ENCODE measurements around the gene CDC26. TPM values are rescaled to one million over a fixed set of nuclear protein-coding genes. Genes with fewer than 3 reads are reported as not detected.
A peak's percentile ranks its signal among the peaks of the same experiment; 100 is the strongest.

The CDC26 gene
- total RNA-seq, 3 donors from 2014 or later, result 19.3 to 45.8 (median 25.9) TPM

DNA sequence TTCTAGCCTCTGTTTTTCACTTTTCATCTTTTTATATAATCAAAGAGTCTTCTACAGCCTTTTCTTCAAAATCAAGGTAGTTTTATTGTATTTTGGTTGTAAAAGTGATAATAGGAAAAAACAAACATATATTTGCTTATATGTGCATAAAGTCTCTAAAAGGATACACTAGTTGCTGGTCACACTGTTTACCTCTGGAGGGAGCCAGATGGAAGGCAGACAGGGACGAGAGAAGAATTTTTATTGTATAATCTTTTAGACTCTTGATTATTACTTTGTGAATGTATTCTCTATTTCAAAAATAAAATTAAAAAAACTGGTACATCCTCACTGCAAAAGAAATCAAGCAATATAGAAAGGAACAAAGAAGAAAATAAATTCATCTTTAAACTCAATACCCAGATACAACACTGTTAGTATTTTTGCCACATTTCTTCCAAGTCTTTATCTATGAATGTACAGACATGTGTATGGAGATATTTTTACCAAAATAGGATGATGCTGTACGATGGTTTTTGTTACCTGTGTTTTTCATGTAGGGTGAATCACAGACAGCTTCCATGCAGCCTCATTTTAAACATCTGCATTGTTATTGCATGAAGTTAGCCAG is 33.9 kb upstream of the CDC26 start:
- TF ChIP-seq, protein P1, sequence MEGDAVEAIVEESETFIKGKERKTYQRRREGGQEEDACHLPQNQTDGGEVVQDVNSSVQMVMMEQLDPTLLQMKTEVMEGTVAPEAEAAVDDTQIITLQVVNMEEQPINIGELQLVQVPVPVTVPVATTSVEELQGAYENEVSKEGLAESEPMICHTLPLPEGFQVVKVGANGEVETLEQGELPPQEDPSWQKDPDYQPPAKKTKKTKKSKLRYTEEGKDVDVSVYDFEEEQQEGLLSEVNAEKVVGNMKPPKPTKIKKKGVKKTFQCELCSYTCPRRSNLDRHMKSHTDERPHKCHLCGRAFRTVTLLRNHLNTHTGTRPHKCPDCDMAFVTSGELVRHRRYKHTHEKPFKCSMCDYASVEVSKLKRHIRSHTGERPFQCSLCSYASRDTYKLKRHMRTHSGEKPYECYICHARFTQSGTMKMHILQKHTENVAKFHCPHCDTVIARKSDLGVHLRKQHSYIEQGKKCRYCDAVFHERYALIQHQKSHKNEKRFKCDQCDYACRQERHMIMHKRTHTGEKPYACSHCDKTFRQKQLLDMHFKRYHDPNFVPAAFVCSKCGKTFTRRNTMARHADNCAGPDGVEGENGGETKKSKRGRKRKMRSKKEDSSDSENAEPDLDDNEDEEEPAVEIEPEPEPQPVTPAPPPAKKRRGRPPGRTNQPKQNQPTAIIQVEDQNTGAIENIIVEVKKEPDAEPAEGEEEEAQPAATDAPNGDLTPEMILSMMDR (IDR thresholded peaks at IDR 0.05), result peak; percentile 29
- no peaks in the 10 kb centered on the region for H3K36me3 ChIP-seq (ENCODE audit: low read depth)
- H3K4me3 ChIP-seq, result no peak overlapping the region
- intact Hi-C loops (cut with DNase I, micrococcal nuclease), result loop anchor here in 1 of 2 donors (10.0 kb wide), 1 partner anchor 95 kb away; the partner anchor contains the start of gene ALAD
- DNase-seq, result peak in 1 of 3 donors; percentile 61
- no peaks in the 10 kb centered on the region for H3K9me3 ChIP-seq
- ATAC-seq, result peak; percentile 67
- no peaks in the 10 kb centered on the region for H3K4me1 ChIP-seq (ENCODE audit: low read depth)

DNA sequence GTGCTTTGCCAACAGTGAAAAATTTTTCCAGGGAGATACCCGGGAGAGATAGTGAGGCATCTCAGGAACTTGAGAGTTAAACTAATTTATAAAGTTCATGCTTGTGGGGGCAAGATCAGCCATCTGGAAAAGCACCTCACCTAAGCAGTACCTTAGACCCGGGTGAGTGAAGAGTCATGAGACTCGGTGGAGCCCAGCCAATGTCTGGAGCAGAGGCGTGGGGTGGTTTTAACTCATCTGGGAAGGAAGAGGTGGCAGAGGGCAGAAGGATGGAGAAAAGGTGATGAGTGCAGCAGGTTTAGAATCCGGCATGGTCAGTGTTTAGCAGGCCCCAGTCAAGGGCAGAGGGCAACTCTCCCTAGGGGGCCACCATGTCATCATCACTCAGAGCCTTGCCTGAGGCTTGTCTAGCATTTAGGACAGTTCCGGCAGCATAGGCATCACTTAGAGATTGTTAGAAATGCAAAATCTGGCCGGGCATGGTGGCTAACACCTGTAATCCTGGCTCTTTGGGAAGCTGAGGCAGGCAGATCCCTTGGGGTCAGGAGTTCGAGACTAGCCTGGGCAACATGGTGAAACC is 32.1 kb upstream of the CDC26 start:
- Histone ChIP-seq H3K4me3 (no peak overlapping the region), H3K36me3 (ENCODE audit: low read depth) (no peaks in the 10 kb centered on the region), H3K4me1 (ENCODE audit: low read depth) (no peaks in the 10 kb centered on the region), H3K9me3 (no peaks in the 10 kb centered on the region)
- no peak for DNase-seq
- intact Hi-C loops (cut with DNase I, micrococcal nuclease), result loop anchor here in 1 of 2 donors (10.0 kb wide), 1 partner anchor 97 kb away; the partner anchor contains the start of gene ALAD
- no peak for ATAC-seq
- TF ChIP-seq, protein P1 (IDR thresholded peaks at IDR 0.05), result no peak

DNA sequence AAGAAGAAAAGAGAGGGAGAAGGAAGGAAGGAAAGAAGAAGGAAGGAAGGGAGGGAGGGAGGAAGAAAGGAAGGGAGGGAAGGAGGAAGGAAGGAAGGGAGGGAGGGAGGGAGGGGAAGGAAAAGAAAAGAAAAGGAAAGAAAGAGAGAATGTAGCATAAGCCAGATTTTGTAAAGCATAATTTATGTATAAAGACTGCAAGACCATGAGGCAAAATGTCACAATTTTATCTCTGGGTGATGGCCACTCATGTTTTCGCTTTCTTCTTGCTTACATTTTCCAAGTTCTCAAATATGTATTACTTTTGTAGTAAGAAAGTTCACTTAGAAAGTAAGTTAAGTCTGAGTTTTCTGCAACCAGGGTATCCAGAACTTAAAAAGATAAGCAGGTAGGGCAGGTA is 31.2 kb upstream of the CDC26 start:
- no peaks in the 10 kb centered on the region for H3K4me1 ChIP-seq (ENCODE audit: low read depth)
- no peak for ATAC-seq
- no peak for DNase-seq
- H3K36me3 ChIP-seq (ENCODE audit: low read depth), result no peaks in the 10 kb centered on the region
- intact Hi-C loops (cut with DNase I, micrococcal nuclease), result loop anchor here in 1 of 2 donors (10.0 kb wide), 1 partner anchor 98 kb away; the partner anchor contains the start of gene ALAD
- no peaks in the 10 kb centered on the region for H3K9me3 ChIP-seq
- TF ChIP-seq, protein P1 (IDR thresholded peaks at IDR 0.05), result no peak
- H3K4me3 ChIP-seq, result no peak overlapping the region

DNA sequence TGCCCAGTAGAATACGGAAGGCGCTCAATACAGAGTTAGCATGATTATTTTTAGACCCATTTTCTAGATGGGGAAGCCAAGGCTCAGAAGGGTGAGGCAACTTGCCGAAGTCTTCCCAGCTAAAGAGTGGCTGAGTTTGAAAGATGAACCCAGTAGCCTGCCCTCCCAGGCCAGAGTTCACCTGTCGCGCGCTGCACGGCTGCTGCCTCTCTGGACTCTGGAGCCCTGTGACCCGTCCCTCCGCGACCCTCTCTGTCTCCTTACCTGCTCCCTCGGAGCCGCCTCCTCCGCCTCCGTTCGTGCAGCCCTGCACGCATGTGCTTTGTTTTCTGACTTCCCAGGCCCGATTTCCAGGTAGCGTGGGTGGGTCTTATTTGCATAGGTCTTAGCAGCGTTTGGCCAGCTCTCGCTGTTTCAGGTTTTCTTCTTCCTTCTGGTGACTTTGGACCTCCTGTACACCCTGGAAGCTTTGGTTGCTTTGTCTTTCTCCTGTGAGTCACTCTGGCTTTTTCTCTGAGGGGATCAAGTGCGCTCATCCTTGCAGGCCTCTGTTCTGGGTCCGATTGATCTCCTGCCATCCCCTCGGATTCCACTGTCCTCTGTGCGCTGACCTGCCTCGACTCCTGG is 27.5 kb upstream of the CDC26 start, which contains the start of gene RNF183:
Gene RNF183 (minus strand): TSS at position 585 of the 627 bp plus-strand sequence. CDS start 5,192 bp downstream, outside the sequence.
- ATAC-seq (peak; percentile 71), DNase-seq (peak; percentile 41 to 60 (median 54))
- intact Hi-C loops (cut with DNase I, micrococcal nuclease), result loop anchor here in 1 of 2 donors (10.0 kb wide), 1 partner anchor 102 kb away; the partner anchor contains the start of gene ALAD
- no peaks in the 10 kb centered on the region for H3K4me1 ChIP-seq (ENCODE audit: low read depth)
- H3K4me3 ChIP-seq, result no peak within 1 kb of the TSS
- TF ChIP-seq, protein P1 (IDR thresholded peaks at IDR 0.05), result no peak
- no peaks in the 10 kb centered on the region for H3K9me3 ChIP-seq
- no peaks in the 10 kb centered on the region for H3K36me3 ChIP-seq (ENCODE audit: low read depth)

DNA sequence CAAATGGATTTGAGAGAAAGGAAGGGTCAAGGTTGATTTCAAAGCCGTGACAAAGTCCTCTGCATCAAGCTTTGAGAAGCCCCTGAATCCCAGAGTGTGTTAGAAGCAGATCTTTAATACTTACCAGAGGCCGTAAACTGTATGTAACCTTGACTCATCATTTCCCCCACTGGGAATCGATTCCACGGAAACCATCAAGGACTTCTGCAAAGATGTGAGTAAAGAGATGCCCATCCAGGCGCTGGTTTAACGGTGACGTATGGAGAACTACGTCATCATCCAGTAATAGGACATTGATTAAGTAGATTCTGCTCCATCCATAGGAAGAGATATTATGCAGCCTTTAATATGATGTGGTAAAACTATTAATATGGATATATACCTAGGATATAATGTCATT is 26.2 kb upstream of the CDC26 start:
- Histone ChIP-seq H3K36me3 (ENCODE audit: low read depth) (no peaks in the 10 kb centered on the region), H3K4me3 (no peak overlapping the region), H3K4me1 (ENCODE audit: low read depth) (no peaks in the 10 kb centered on the region), H3K9me3 (no peaks in the 10 kb centered on the region)
- TF ChIP-seq, protein P1 (IDR thresholded peaks at IDR 0.05), result no peak
- intact Hi-C loops (cut with DNase I, micrococcal nuclease), result loop anchor here in 1 of 2 donors (10.0 kb wide), 1 partner anchor 103 kb away; the partner anchor contains the start of gene ALAD
- ATAC-seq (no peak), DNase-seq (no peak)
